ENCODE data around the gene SLC35F5.

Gene SLC35F5

DNA sequence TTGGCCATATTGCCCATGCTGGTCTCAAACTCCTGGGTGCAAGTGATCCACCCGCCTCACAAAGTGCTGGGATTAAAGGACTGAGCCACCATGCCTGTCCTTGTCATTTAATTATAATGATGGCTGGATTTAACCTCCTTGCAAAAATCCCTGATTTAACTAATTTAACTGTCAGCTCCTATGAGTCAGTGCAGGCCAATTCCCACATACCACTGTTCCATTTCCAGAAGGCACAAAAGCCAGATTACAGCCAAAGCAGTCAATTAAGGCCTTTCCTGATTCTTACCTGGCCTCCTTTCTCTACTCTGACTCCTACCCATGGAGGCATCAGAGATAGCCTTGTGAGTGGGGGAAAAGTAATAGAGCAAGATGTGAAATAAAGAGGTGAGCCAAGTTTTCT, 12.3 kb upstream of the SLC35F5 start:
- TF ChIP-seq, protein P1, sequence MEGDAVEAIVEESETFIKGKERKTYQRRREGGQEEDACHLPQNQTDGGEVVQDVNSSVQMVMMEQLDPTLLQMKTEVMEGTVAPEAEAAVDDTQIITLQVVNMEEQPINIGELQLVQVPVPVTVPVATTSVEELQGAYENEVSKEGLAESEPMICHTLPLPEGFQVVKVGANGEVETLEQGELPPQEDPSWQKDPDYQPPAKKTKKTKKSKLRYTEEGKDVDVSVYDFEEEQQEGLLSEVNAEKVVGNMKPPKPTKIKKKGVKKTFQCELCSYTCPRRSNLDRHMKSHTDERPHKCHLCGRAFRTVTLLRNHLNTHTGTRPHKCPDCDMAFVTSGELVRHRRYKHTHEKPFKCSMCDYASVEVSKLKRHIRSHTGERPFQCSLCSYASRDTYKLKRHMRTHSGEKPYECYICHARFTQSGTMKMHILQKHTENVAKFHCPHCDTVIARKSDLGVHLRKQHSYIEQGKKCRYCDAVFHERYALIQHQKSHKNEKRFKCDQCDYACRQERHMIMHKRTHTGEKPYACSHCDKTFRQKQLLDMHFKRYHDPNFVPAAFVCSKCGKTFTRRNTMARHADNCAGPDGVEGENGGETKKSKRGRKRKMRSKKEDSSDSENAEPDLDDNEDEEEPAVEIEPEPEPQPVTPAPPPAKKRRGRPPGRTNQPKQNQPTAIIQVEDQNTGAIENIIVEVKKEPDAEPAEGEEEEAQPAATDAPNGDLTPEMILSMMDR (IDR thresholded peaks at IDR 0.05; ENCODE audit: low read depth, low read length), result no peak
- H3K4me3 ChIP-seq (ENCODE audit: low read depth, low read length), result no peak overlapping the region

DNA sequence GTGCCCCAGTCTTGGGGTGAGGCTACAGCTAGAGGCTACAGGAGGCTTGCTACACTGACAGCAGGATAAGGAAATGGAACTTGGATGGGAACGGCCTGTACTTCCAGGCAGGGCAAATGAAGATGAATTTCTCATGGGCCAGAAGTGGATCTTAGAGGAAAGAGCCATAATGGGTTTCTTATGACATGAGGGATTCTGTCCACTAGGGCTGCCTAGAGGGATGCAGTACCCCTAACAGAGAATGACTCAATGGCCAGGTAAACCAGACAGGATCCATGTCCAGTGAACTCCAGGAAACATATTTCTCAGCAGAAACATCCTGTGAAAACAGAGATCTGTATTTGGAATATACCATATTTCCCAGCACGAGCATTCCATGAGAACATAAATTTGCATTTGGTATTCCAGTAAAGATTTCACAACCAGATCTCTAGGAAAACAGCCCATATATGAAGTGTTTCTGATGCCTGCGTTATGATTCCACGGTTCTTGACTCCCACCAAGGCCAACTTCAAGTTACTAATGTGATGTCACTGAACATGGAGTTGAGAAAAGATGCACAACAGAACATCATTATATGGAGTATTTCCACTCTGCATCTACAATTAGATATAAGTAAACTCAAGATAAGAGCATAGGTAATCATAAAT, 11.5 kb upstream of the SLC35F5 start:
- TF ChIP-seq, protein P1 (IDR thresholded peaks at IDR 0.05; ENCODE audit: low read depth, low read length), result no peak

DNA sequence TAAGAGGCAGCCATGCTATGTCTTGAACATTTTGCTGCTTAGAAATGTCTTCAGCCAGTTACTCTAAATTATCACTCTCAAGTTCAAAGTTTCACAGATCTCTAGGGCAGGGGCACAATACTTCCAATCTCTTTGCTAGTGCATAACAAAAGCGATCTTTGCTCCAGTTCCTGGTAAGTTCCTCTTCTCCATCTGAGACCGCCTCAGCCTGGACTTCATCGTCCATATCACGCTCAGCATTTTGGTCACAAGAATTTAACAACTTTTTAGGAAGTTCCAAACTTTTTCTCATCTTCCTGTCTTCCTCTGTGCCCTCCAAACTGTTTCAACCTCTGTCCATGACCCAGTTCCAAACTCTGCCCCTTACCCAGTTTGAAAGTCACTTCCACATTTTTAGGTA, 8.8 kb upstream of the SLC35F5 start:
- TF ChIP-seq, protein P1 (IDR thresholded peaks at IDR 0.05; ENCODE audit: low read depth, low read length), result no peak
- H3K4me3 ChIP-seq (ENCODE audit: low read depth, low read length), result no peak overlapping the region

More for the DNA sequence above, 11.5 kb upstream of the SLC35F5 start:
- H3K4me3 ChIP-seq (ENCODE audit: low read depth, low read length), result no peak overlapping the region

DNA sequence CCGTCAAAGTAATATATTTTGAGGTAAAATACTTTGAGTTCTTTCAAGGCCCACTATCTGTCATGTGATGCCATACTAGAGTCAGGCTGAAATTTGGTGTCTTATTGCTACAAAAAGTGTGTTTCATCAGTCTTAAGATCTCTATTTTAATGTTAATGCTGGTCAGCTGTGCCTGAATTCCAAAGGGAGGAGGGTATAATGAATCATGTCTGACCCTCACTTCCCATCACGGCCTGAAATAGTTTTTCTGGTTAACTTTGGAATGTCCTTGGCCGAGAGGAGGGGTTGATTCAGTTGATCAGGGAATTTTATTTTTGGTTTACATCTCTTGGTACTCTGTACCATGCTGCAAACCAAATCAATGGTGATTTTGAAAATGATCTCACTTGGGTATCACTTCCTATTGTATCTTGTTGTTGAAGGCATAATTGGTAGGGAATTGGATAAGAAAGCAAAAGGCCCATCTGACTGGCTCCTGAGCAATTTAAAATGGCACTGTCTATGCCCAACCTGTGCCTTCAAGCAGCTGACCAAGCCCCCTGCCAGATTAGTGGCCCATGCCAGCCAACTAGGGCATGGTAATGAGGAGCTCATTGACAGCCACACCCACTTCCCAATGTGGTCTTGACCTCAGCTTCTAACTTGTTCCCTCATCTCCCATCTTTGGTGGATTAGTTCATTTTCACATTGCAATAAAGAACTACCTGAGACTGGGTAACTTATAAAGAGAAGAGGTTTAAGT, 6.1 kb upstream of the SLC35F5 start:
- TF ChIP-seq, protein P1 (IDR thresholded peaks at IDR 0.05; ENCODE audit: low read depth, low read length), result no peak

DNA sequence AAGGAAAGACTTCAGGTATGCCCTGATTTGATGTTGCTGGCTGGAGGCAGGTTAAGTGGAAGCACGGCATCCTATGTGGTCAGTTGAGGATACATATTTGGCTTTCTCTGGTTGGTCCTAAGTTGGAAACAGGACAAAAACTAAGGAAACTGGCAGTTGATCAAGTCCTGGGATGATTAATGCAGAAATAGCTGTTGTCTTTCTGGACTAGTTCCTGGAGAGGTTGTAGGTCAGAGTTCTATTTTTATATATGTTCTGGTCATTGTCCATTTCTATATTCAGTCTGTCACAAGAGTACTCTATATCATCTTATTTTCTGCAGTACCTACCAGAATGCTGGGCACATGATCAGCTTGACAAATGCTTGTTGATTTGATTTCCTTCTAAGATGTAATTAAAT, 4.0 kb upstream of the SLC35F5 start:
- no peak overlapping the region for H3K4me3 ChIP-seq (ENCODE audit: low read depth, low read length)
- TF ChIP-seq, protein P1 (IDR thresholded peaks at IDR 0.05; ENCODE audit: low read depth, low read length), result no peak

More for the DNA sequence above, 6.1 kb upstream of the SLC35F5 start:
- no peak overlapping the region for H3K4me3 ChIP-seq (ENCODE audit: low read depth, low read length)

DNA sequence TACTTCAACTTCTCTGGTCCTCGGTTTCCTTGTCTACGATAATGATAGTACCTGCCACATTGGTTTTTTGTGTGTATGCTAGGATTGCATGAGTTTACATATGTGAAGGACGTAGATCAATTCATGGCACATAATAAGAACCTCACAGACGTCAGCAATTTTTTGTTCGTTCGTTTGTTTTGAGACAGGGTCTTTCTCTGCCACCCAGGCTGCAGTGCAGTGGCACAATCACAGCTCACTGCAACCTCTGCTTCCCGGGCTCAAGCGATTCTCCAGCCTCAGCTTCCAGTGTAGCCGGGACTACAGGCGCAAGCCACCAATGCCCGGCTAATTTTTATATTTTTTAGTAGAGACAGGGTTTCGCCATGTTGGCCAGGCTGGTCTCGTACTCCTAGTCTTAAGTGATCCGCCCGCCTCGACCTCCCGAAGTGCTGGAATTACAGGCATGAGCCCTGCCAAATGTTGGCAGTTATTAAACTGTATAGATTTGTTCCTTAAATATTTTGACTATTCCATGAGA, 756 bp upstream of the SLC35F5 start:
- TF ChIP-seq, protein P1 (IDR thresholded peaks at IDR 0.05; ENCODE audit: low read depth, low read length), result no peak
- H3K4me3 ChIP-seq (ENCODE audit: low read depth, low read length), result peak overlapping the region; percentile 92

DNA sequence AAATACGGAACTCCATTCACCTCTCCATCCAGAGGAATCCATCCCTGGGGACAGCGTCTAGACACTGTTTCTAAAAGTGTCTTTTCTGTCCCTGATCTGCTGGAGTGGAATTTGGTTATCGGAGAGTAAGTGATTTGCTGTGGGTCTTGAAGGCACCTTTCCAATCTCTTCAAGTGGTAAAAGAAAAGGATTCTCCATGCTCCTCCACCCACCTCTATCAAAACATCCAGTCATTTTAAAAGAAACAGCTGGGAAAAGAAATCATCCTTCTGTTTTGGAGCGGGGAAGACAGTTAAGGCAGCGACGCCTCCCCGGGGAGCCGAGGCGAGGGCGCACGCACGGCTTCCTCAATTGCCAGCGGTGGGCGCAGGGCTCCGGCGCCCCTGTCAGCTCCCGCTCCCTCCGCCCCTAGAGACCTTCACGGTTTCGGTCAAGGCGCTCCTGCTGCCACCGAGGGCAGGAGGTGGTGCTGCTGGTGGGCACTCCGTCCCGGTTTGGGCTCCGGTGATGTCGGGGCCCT, 547 bp downstream of the SLC35F5 start:
- TF ChIP-seq, protein P1 (IDR thresholded peaks at IDR 0.05; ENCODE audit: low read depth, low read length), result no peak
- H3K4me3 ChIP-seq (ENCODE audit: low read depth, low read length), result peak overlapping the region; percentile 92

All from WI38 (cell line).